A673 (cell line): ENCODE results near the gene GUCY1A1. TPM values are rescaled to one million over a fixed set of nuclear protein-coding genes. Genes with fewer than 3 reads are reported as not detected.

Experiments used
- BruUV-seq: library from RNA; stranded (reverse); fragments of 400-500 nt; replicated peaks from 2 replicates; lab custom pipeline; 2021; lab: Mats Ljungman, UMichigan
- CTCF ChIA-PET: fragments of 300-600 bp; sonication (Branson Sonifier 250); formaldehyde crosslinking; loops from one replicate; lab custom pipeline; 2022; ENCODE audit warnings: antibody characterized with exemption; lab: Charles Lee
- POLR2A ChIA-PET: fragments of 300-600 bp; sonication (Branson Sonifier 250); formaldehyde crosslinking; loops from one replicate; lab custom pipeline; 2022; ENCODE audit warnings: antibody characterized with exemption; ENCODE audit not compliant: low non-redundant PET; lab: Charles Lee
- DNase-seq: peaks from one replicate; pipeline ENCODE4 v3.0.0-alpha.2; 2015; ENCODE audit warnings: low spot score
- H3K27ac ChIP-seq: fragments of 200-600 bp; sonication (generic); 2 replicates; pipeline ENCODE4 v1.5.1; 2016; ENCODE audit warnings: mixed run types, low read depth, mild to moderate bottlenecking, mixed read lengths, antibody characterized with exemption, low read length; ENCODE audit not compliant: poor library complexity, severe bottlenecking
- H3K27me3 ChIP-seq: fragments of 200-600 bp; sonication (generic); replicated peaks from 2 replicates; pipeline ENCODE4 v1.6.1; 2017; ENCODE audit warnings: mixed run types, low read depth, mild to moderate bottlenecking, mixed read lengths, antibody characterized with exemption, low read length; ENCODE audit not compliant: insufficient read depth, poor library complexity
- H3K36me3 ChIP-seq: fragments of 200-600 bp; sonication (generic); 2 replicates; pipeline ENCODE4 v1.6.1; 2016; ENCODE audit warnings: mixed run types, mild to moderate bottlenecking, mixed read lengths, antibody characterized with exemption, low read length; ENCODE audit not compliant: insufficient read depth, poor library complexity, severe bottlenecking
- H3K4me1 ChIP-seq: fragments of 200-600 bp; sonication (generic); 2 replicates; pipeline ENCODE4 v1.6.1; 2017; ENCODE audit warnings: mixed run types, mild to moderate bottlenecking, mixed read lengths, antibody characterized with exemption, low read length; ENCODE audit not compliant: insufficient read depth, poor library complexity, severe bottlenecking
- H3K4me3 ChIP-seq: fragments of 200-600 bp; sonication (generic); 2 replicates; pipeline ENCODE4 v1.5.1; 2016; ENCODE audit warnings: low read depth, mixed run types, mild to moderate bottlenecking, mixed read lengths, low read length; ENCODE audit not compliant: poor library complexity, severe bottlenecking
- H3K9me3 ChIP-seq: fragments of 200-600 bp; sonication (generic); 2 replicates; pipeline ENCODE4 v1.6.1; 2016; ENCODE audit warnings: mixed run types, low read depth, mild to moderate bottlenecking, mixed read lengths, antibody characterized with exemption, low read length; ENCODE audit not compliant: poor library complexity, severe bottlenecking
- CTCF ChIP-seq: fragments of 300-800, 200-600 bp; sonication (generic); conservative IDR thresholded peaks from 2 replicates; pipeline ENCODE4 v1.5.1; 2017; ENCODE audit warnings: low read depth, mild to moderate bottlenecking, antibody characterized with exemption, low read length, moderate library complexity, mixed read lengths
- EZH2 ChIP-seq: fragments of 200-600 bp; sonication (generic); IDR thresholded peaks from 2 replicates; pipeline ENCODE4 v1.6.1; 2017; ENCODE audit warnings: borderline replicate concordance, low read depth, mild to moderate bottlenecking, mixed read lengths, antibody characterized with exemption, low read length; ENCODE audit not compliant: poor library complexity, severe bottlenecking
- intact Hi-C: fragments of 100-400 bp; cut with micrococcal nuclease; formaldehyde crosslinking; loops from one replicate; pipeline ENCODE4 v1.10.0; 2022; ENCODE audit not compliant: unreplicated experiment
- total RNA-seq: library from RNA; stranded (reverse); gene quantifications from 2 replicates; pipeline ENCODE4 v1.2.3, GENCODE V29; 2021

Gene GUCY1A1
- total RNA-seq, 1 experiment from 2014 or later, result 0.37 TPM

- no peak for DNase-seq
- CTCF ChIA-PET, result no interaction called here
- no peaks in the 10 kb centered on the region for H3K9me3 ChIP-seq
- no peak overlapping the region for H3K4me3 ChIP-seq
- TF ChIP-seq CTCF (no peak), EZH2 (no peak)
- intact Hi-C loops, result no loop called here
- H3K27ac ChIP-seq, result no peak overlapping the region
- H3K27me3 ChIP-seq, result no peaks in the 10 kb centered on the region
- POLR2A ChIA-PET, result no interaction called here
- no peaks in the 10 kb centered on the region for H3K4me1 ChIP-seq
- BruUV-seq, result no TSS peak
- H3K36me3 ChIP-seq, result no peaks in the 10 kb centered on the region
Measured at GRCh38 chr4:155769090-155769489, 102.4 kb downstream of the GUCY1A1 start.

- no peak for DNase-seq
- Histone ChIP-seq H3K27me3 (no peaks in the 10 kb centered on the region), H3K36me3 (no peaks in the 10 kb centered on the region), H3K27ac (no peak overlapping the region), H3K4me3 (no peak overlapping the region), H3K9me3 (no peaks in the 10 kb centered on the region), H3K4me1 (no peaks in the 10 kb centered on the region)
- ChIA-PET POLR2A (no interaction called here), CTCF (no interaction called here)
- TF ChIP-seq CTCF (no peak), EZH2 (no peak)
- no TSS peak for BruUV-seq
- intact Hi-C loops, result no loop called here
Measured at GRCh38 chr4:155772459-155773195, 106.0 kb downstream of the GUCY1A1 start.

- no peak overlapping the region for H3K27ac ChIP-seq
- ChIA-PET POLR2A (no interaction called here), CTCF (no interaction called here)
- H3K27me3 ChIP-seq, result no peaks in the 10 kb centered on the region
- TF ChIP-seq EZH2 (no peak), CTCF (no peak)
- no peak for DNase-seq
- no peaks in the 10 kb centered on the region for H3K4me1 ChIP-seq
- no peak overlapping the region for H3K4me3 ChIP-seq
- intact Hi-C loops, result no loop called here
- no peaks in the 10 kb centered on the region for H3K9me3 ChIP-seq
- H3K36me3 ChIP-seq, result no peaks in the 10 kb centered on the region
- BruUV-seq, result no TSS peak
Measured at GRCh38 chr4:155773196-155773800, 106.7 kb downstream of the GUCY1A1 start.
